HepG2 (cell line): Measurements from ENCODE around the gene EFEMP2. TPM values are rescaled to one million over a fixed set of nuclear protein-coding genes. Genes with fewer than 3 reads are reported as not detected.
A peak's percentile ranks its signal among the peaks of the same experiment; 100 is the strongest.

Experiments
- AHDC1 ChIP-seq: sonication (generic); formaldehyde crosslinking; IDR thresholded peaks from 2 replicates; pipeline ENCODE4 v1.5.1; 2020; ENCODE audit warnings: mild to moderate bottlenecking, missing genetic modification reagents, borderline replicate concordance
- CBX1 ChIP-seq: IDR thresholded peaks from one replicate; pipeline ENCODE4 v1.6.1; 2016; ENCODE audit warnings: antibody characterized with exemption, low read depth
- CSRNP2 ChIP-seq: sonication (generic); formaldehyde crosslinking; conservative IDR thresholded peaks from 2 replicates; pipeline ENCODE4 v1.8.0; 2022; ENCODE audit warnings: low read depth, missing genetic modification reagents
- FOXP1 ChIP-seq, 2 experiments: fragments of 450-650 bp in 1 of 2; IDR thresholded peaks; 2 replicates each; pipeline ENCODE4 v1.6.1; 2017 to 2018; ENCODE audit warnings: antibody characterized with exemption in 1 of 2
- GPBP1L1 ChIP-seq: sonication (generic); formaldehyde crosslinking; IDR thresholded peaks from 2 replicates; pipeline ENCODE4 v1.5.0; 2020; ENCODE audit warnings: mild to moderate bottlenecking, missing genetic modification reagents
- HNF1A ChIP-seq, 2 experiments: sonication (generic) in 1 of 2; formaldehyde crosslinking in 1 of 2; IDR thresholded peaks; 2 replicates each; pipeline versions ENCODE4 v1.4.0 to v1.6.1; 2016 to 2020; ENCODE audit warnings: borderline replicate concordance in 1 of 2, low read depth in 1 of 2, mild to moderate bottlenecking in 1 of 2, missing genetic modification reagents in 1 of 2
- HNRNPL ChIP-seq: fragments of 200-400 bp; formaldehyde crosslinking; IDR thresholded peaks from 2 replicates; pipeline ENCODE4 v1.6.1; 2017; ENCODE audit warnings: mild to moderate bottlenecking, low read depth, low read length
- JUNB ChIP-seq: sonication (generic); formaldehyde crosslinking; IDR thresholded peaks from 2 replicates; pipeline ENCODE4 v1.8.0; 2022; ENCODE audit warnings: missing genetic modification reagents, mild to moderate bottlenecking, borderline replicate concordance
- KDM5A ChIP-seq: fragments of 200-600 bp; sonication (generic); IDR thresholded peaks from 2 replicates; pipeline ENCODE4 v1.7.0; 2018; ENCODE audit warnings: antibody characterized with exemption, mild to moderate bottlenecking, low read length, borderline replicate concordance
- SOX13 ChIP-seq, 3 experiments: fragments of 450-650 bp in 1 of 3; sonication (generic) in 1 of 3; formaldehyde crosslinking in 1 of 3; IDR thresholded peaks in 2 of 3; conservative IDR thresholded peaks in 1 of 3; 2 replicates each; pipeline versions ENCODE4 v1.5.0 to v1.6.1; 2016 to 2020; ENCODE audit warnings: antibody characterized with exemption in 1 of 3, mild to moderate bottlenecking in 1 of 3, missing compliant biosample characterization in 1 of 3, missing genetic modification reagents in 1 of 3, moderate library complexity in 1 of 3
- ZNF329 ChIP-seq: sonication (generic); formaldehyde crosslinking; IDR thresholded peaks from 2 replicates; pipeline ENCODE4 v1.9.0; 2021; ENCODE audit warnings: low read depth, mild to moderate bottlenecking, missing genetic modification reagents
- polyA plus RNA-seq, 8 experiments: library from polyadenylated mRNA; depleted of rRNA in 3 of 8; stranded (reverse) in 7 of 8; unstranded in 1 of 8; fragments of >200 nt; fragmentation: Illumina TruSeq in 4 of 8; extraction: Trizol in 4 of 8; gene quantifications; 2 replicates each; pipeline versions ENCODE4 v1.2.1 to v1.2.3, GENCODE V29; 2011 to 2016; ENCODE audit warnings: low read depth in 4 of 8, missing spikeins in 1 of 8, mixed read lengths in 1 of 8; ENCODE audit not compliant: insufficient read depth in 1 of 8
- total RNA-seq, 5 experiments: library from RNA; depleted of rRNA; stranded (reverse); fragments of >200 nt; fragmentation: Illumina TruSeq; extraction: Trizol; gene quantifications; 2 replicates each; pipeline ENCODE4 v1.2.3, GENCODE V29; 2016; ENCODE audit warnings: low read depth in 1 of 5
- TF ChIP-seq, protein P1 (sequence below): sonication (generic); formaldehyde crosslinking; IDR thresholded peaks from 2 replicates; pipeline ENCODE4 v1.4.0; 2020; ENCODE audit warnings: mild to moderate bottlenecking, missing genetic modification reagents

The EFEMP2 gene
- total and polyA plus RNA-seq, 2 of the 13 experiments (the other 11 are each of a cell fraction or from before 2014, with no cell fraction given) = 7.4 to 29.7 TPM

DNA sequence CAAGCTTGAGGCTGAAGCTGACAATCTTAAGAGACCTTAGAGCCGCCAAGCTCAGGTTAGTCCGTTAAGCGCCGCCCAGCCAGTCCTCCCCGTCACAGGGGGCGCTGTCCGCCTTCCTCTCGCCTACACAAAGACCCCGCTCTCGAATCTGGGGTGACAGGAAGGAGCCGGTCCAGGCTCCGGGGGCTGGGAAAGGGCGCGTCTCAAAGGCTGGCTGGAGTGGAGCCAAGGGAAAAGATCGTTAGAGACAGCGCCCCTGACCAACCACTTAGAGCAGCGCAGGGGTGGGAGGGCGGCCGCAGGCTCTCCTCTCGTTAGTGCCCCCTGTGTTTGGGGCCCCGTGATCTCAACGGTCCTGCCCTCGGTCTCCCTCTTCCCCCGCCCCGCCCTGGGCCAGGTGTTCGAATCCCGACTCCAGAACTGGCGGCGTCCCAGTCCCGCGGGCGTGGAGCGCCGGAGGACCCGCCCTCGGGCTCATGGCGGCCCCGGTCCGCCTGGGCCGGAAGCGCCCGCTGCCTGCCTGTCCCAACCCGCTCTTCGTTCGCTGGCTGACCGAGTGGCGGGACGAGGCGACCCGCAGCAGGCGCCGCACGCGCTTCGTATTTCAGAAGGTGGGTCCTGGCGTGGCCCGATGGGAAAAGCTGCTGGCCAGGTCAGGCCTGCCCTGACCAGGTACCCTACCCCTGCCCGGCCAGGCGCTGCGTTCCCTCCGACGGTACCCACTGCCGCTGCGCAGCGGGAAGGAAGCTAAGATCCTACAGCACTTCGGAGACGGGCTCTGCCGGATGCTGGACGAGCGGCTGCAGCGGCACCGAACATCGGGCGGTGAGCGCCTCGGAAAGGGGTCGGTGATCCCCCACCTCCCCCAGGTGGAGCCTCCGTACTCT is 12.1 kb downstream of the EFEMP2 start, which contains the start of gene MUS81 (continued):
- TF ChIP-seq CSRNP2 (CRISPR knock-in tag) = no peak
- no peak for TF ChIP-seq FOXP1 (IDR thresholded peaks at IDR 0.05)
- TF ChIP-seq FOXP1 (CRISPR knock-in tag; IDR thresholded peaks at IDR 0.05) = no peak
- no peak for TF ChIP-seq HNF1A (IDR thresholded peaks at IDR 0.05; ENCODE audit: low read depth)
- TF ChIP-seq HNF1A (CRISPR knock-in tag; IDR thresholded peaks at IDR 0.05; ENCODE audit: borderline replicate concordance) = no peak; the same call in 1 of the 2 replicates
- no peak for TF ChIP-seq SOX13 (IDR thresholded peaks at IDR 0.05)
- TF ChIP-seq SOX13 (CRISPR knock-in tag; conservative IDR thresholded peaks at IDR 0.05 in 1 of 2, IDR thresholded peaks at IDR 0.05 in 1 of 2) = no peak
- TF ChIP-seq AHDC1 (CRISPR knock-in tag) = peak; percentile 43; the same call in 1 of the 2 replicates
- TF ChIP-seq JUNB (CRISPR knock-in tag) = no peak
- no peak for TF ChIP-seq CBX1
- peak; percentile 94 for TF ChIP-seq KDM5A
- 0 out of 2 replicates have a peak, but pooled peaks have one; percentile 31 for TF ChIP-seq ZNF329
- TF ChIP-seq, protein P1, sequence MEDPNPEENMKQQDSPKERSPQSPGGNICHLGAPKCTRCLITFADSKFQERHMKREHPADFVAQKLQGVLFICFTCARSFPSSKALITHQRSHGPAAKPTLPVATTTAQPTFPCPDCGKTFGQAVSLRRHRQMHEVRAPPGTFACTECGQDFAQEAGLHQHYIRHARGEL (CRISPR knock-in tag) = peak; percentile 82
- no peak for TF ChIP-seq GPBP1L1 (CRISPR knock-in tag)
- no peak for TF ChIP-seq HNRNPL
